Breast epithelium (tissue), 3 donors: ENCODE results near the gene C16orf96.

Experiments used
- CTCF ChIP-seq, 3 donors: fragments of 450-650 bp; IDR thresholded peaks; one replicate each; pipeline ENCODE4 v1.5.1; 2016 to 2017; ENCODE audit warnings: antibody characterized with exemption in 3 of 3, mild to moderate bottlenecking in 3 of 3, moderate library complexity in 3 of 3
- POLR2A ChIP-seq: fragments of 450-650 bp; IDR thresholded peaks from one replicate; pipeline ENCODE4 v1.6.1; 2016; ENCODE audit warnings: antibody characterized with exemption, mild to moderate bottlenecking, moderate library complexity
- POLR2AphosphoS5 ChIP-seq, 3 donors: sonication (generic); formaldehyde crosslinking; IDR thresholded peaks; one replicate each; pipeline ENCODE4 v1.6.1; 2017; ENCODE audit warnings: antibody characterized with exemption in 3 of 3

DNA sequence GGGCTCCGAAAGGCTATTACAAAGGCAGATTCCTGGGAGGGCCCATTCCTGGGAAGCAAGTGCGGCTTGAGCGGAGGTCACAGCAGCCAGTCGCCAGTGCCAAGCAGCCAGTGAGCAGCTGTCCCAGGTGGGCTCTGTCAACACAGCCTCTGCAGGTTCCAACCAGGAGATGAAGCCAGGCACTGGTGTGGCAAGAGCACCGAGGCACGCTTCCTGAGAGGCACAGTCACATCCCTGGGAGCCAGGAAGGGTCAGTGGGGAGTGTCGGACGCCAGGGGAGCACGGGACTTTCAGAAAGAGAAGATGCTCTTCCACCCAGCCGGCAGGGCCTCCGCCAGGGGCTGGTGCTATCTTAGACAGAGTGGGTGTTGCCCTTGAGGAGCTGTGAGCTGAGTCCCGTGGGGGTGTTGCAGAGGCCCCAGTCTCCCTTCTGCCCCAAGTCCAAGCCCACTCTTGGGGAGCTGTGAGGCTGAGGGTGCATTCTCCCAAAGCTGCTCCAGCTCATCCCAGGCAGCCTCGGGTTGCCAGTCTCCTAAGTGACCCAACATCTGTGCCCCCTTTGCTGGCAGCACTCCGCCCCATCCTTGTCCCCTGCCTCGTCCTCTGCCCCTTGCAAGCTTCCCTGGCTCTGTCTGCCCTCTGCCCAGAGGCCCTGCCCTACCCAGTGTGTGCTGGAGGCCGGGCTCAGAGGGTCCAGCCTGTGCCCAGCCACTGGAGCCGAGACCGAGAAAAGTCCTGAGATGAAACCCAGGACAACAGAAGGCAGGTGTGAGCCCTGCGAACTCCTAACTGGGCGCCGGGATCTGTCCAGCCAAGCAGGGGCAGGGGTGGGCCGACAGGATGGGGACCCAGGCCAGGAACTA lies 51.9 kb downstream of the C16orf96 start:
- TF ChIP-seq CTCF (IDR thresholded peaks at IDR 0.05) (no peak), POLR2A (no peak), POLR2AphosphoS5 (IDR thresholded peaks at IDR 0.05) (no peak)
